GM12873 (cell line): Measurements from ENCODE around the gene ARAP2.

ENCODE experiments used
- CTCF ChIP-seq: IDR thresholded peaks from 2 replicates; pipeline ENCODE4 v1.5.1; 2012; ENCODE audit warnings: low read depth, mild to moderate bottlenecking, moderate library complexity, low read length, control low read depth; ENCODE audit not compliant: insufficient read depth; ENCODE audit errors: missing control alignments

The ARAP2 gene

GRCh38 chr4:36053930-36054329 is 190.4 kb downstream of the ARAP2 start:
- TF ChIP-seq CTCF: no peak

GRCh38 chr4:36051634-36052033 is 192.7 kb downstream of the ARAP2 start:
- TF ChIP-seq CTCF: no peak

GRCh38 chr4:36046026-36046425 is 198.3 kb downstream of the ARAP2 start:
- TF ChIP-seq CTCF: no peak

- TF ChIP-seq CTCF: no peak
These were observed 200.4 kb downstream of the ARAP2 start for GRCh38 chr4:36043901-36044300.

- TF ChIP-seq CTCF: no peak
These were observed 201.1 kb downstream of the ARAP2 start for GRCh38 chr4:36043241-36043640.

GRCh38 chr4:36042122-36042970 is 202.0 kb downstream of the ARAP2 start:
- TF ChIP-seq CTCF: no peak

- no peak for TF ChIP-seq CTCF
These were observed 203.0 kb downstream of the ARAP2 start for GRCh38 chr4:36041340-36041739.
